ENCODE measurements around the gene USP38. TPM values are rescaled to one million over a fixed set of nuclear protein-coding genes. Genes with fewer than 3 reads are reported as not detected.
A peak's percentile ranks its signal among the peaks of the same experiment; 100 is the strongest.

Gene USP38
- total and polyA plus RNA-seq, 2 donors (not counting 1 experiment from before 2014, with no cell fraction given): 13.9 to 15.7 TPM

GRCh38 chr4:143253166-143253565 lies 68.4 kb downstream of the USP38 start:
- no peak overlapping the region for H3K4me3 ChIP-seq (replicated peaks in 1 of 4; ENCODE audit: control extremely low read depth in 1 of 4, insufficient read depth in 1 of 4, low read depth in 3 of 4, low read length in 4 of 4)
- H3K36me3 ChIP-seq (ENCODE audit: control insufficient read depth, insufficient read depth, low read length): no peaks in the 10 kb centered on the region
- no peaks in the 10 kb centered on the region for H3K27me3 ChIP-seq (ENCODE audit: control insufficient read depth, insufficient read depth, low read length)
- H3K4me1 ChIP-seq (ENCODE audit: control insufficient read depth, extremely low read depth, insufficient read depth, low read length): no peaks in the 10 kb centered on the region
- no peak overlapping the region for H3K27ac ChIP-seq (ENCODE audit: insufficient read depth, low read length)
- H3K9ac ChIP-seq (ENCODE audit: insufficient read depth, low read length): no peak overlapping the region
- H3K4me2 ChIP-seq (ENCODE audit: extremely low read depth, insufficient read depth, low read length): no peak overlapping the region
- H2AFZ ChIP-seq (ENCODE audit: low read length): no peak overlapping the region
- no peak for TF ChIP-seq CTCF (conservative IDR thresholded peaks at IDR 0.05 in 1 of 2, IDR thresholded peaks at IDR 0.05 in 1 of 2; ENCODE audit: low read depth in 1 of 2, low read length in 2 of 2)
- no peak for TF ChIP-seq EZH2 (IDR thresholded peaks at IDR 0.05; ENCODE audit: low read length, missing control alignments)
- peak in 1 of 2 donors; percentile 31 for DNase-seq (ENCODE audit: low read depth in 2 of 2)
- H4K20me1 ChIP-seq (ENCODE audit: control insufficient read depth, extremely low read depth, insufficient read depth, low read length): no peaks in the 10 kb centered on the region
- no peaks in the 10 kb centered on the region for H3K79me2 ChIP-seq (ENCODE audit: control insufficient read depth, insufficient read depth, low read length)
- no peaks in the 10 kb centered on the region for H3K9me3 ChIP-seq (ENCODE audit: control insufficient read depth, insufficient read depth, low read depth, low read length)

GRCh38 chr4:143254491-143255226 lies 69.9 kb downstream of the USP38 start:
- TF ChIP-seq EZH2 (IDR thresholded peaks at IDR 0.05; ENCODE audit: low read length, missing control alignments) (no peak), CTCF (conservative IDR thresholded peaks at IDR 0.05 in 1 of 2, IDR thresholded peaks at IDR 0.05 in 1 of 2; ENCODE audit: low read depth in 1 of 2, low read length in 2 of 2) (no peak)
- no peaks in the 10 kb centered on the region for H3K27me3 ChIP-seq (ENCODE audit: control insufficient read depth, insufficient read depth, low read length)
- H2AFZ ChIP-seq (ENCODE audit: low read length): no peak overlapping the region

GRCh38 chr4:143256456-143256855 lies 71.7 kb downstream of the USP38 start:
- H2AFZ ChIP-seq (ENCODE audit: low read length): no peak overlapping the region
- no peaks in the 10 kb centered on the region for H3K9me3 ChIP-seq (ENCODE audit: control insufficient read depth, insufficient read depth, low read depth, low read length)
- H3K79me2 ChIP-seq (ENCODE audit: control insufficient read depth, insufficient read depth, low read length): no peaks in the 10 kb centered on the region
- no peaks in the 10 kb centered on the region for H3K27me3 ChIP-seq (ENCODE audit: control insufficient read depth, insufficient read depth, low read length)
- H4K20me1 ChIP-seq (ENCODE audit: control insufficient read depth, extremely low read depth, insufficient read depth, low read length): no peaks in the 10 kb centered on the region
- no peak overlapping the region for H3K9ac ChIP-seq (ENCODE audit: insufficient read depth, low read length)
- H3K4me3 ChIP-seq (replicated peaks in 1 of 4; ENCODE audit: control extremely low read depth in 1 of 4, insufficient read depth in 1 of 4, low read depth in 3 of 4, low read length in 4 of 4): no peak overlapping the region
- H3K36me3 ChIP-seq (ENCODE audit: control insufficient read depth, insufficient read depth, low read length): no peaks in the 10 kb centered on the region
- H3K27ac ChIP-seq (ENCODE audit: insufficient read depth, low read length): no peak overlapping the region
- no peak for DNase-seq (ENCODE audit: low read depth in 2 of 2)
- TF ChIP-seq CTCF (conservative IDR thresholded peaks at IDR 0.05 in 1 of 2, IDR thresholded peaks at IDR 0.05 in 1 of 2; ENCODE audit: low read depth in 1 of 2, low read length in 2 of 2): no peak
- TF ChIP-seq EZH2 (IDR thresholded peaks at IDR 0.05; ENCODE audit: low read length, missing control alignments): no peak
- H3K4me2 ChIP-seq (ENCODE audit: extremely low read depth, insufficient read depth, low read length): no peak overlapping the region
- no peaks in the 10 kb centered on the region for H3K4me1 ChIP-seq (ENCODE audit: control insufficient read depth, extremely low read depth, insufficient read depth, low read length)

More at GRCh38 chr4:143254491-143255226, 69.9 kb downstream of the USP38 start:
- Histone ChIP-seq H3K36me3 (ENCODE audit: control insufficient read depth, insufficient read depth, low read length) (no peaks in the 10 kb centered on the region), H3K9me3 (ENCODE audit: control insufficient read depth, insufficient read depth, low read depth, low read length) (no peaks in the 10 kb centered on the region), H3K4me2 (ENCODE audit: extremely low read depth, insufficient read depth, low read length) (no peak overlapping the region), H3K27ac (ENCODE audit: insufficient read depth, low read length) (no peak overlapping the region), H4K20me1 (ENCODE audit: control insufficient read depth, extremely low read depth, insufficient read depth, low read length) (no peaks in the 10 kb centered on the region), H3K79me2 (ENCODE audit: control insufficient read depth, insufficient read depth, low read length) (no peaks in the 10 kb centered on the region), H3K9ac (ENCODE audit: insufficient read depth, low read length) (no peak overlapping the region), H3K4me1 (ENCODE audit: control insufficient read depth, extremely low read depth, insufficient read depth, low read length) (no peaks in the 10 kb centered on the region), H3K4me3 (replicated peaks in 1 of 4; ENCODE audit: control extremely low read depth in 1 of 4, insufficient read depth in 1 of 4, low read depth in 3 of 4, low read length in 4 of 4) (no peak overlapping the region)
- no peak for DNase-seq (ENCODE audit: low read depth in 2 of 2)
